Astrocyte of the cerebellum (primary cell): Measurements from ENCODE around the gene RAB11FIP3.

ENCODE experiments used
- DNase-seq: peaks from one replicate; pipeline ENCODE4 v3.0.0-alpha.2; 2011; ENCODE audit warnings: low read depth
- H3K4me3 ChIP-seq: 2 replicates; pipeline ENCODE4 v1.5.1; 2011; ENCODE audit warnings: mild to moderate bottlenecking, low read depth, low read length, moderate library complexity
- in situ Hi-C: cut with HindIII; loops from 2 replicates; pipeline ENCODE4 v1.10.0; 2017; ENCODE audit warnings: low sequenced_read_pairs
- TF ChIP-seq, protein P1 (sequence below): IDR thresholded peaks from 2 replicates; pipeline ENCODE4 v1.5.1; 2012; ENCODE audit warnings: low read length, low read depth, moderate library complexity, mild to moderate bottlenecking; ENCODE audit errors: missing control alignments

RAB11FIP3 gene

DNA sequence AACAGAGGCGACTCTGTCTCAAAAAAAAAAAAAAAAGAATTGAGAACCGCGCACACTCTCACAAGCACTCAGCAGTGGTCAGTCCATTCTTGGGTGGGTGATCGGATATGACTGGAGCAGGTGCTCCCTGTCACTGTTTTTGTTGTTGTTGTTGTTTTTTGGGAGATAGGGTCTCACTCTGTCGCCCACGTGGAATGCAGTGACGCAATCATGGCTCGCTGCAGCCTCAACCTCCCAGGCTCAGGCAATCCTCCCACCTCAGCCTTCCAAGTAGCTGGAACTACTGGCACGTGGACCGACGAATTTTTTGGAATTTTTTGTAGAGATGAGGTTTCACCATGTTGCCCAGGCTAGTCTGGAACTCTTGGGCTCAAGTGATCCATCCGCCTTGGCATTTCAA is 30.0 kb downstream of the RAB11FIP3 start:
- H3K4me3 ChIP-seq = no peak overlapping the region
- TF ChIP-seq, protein P1, sequence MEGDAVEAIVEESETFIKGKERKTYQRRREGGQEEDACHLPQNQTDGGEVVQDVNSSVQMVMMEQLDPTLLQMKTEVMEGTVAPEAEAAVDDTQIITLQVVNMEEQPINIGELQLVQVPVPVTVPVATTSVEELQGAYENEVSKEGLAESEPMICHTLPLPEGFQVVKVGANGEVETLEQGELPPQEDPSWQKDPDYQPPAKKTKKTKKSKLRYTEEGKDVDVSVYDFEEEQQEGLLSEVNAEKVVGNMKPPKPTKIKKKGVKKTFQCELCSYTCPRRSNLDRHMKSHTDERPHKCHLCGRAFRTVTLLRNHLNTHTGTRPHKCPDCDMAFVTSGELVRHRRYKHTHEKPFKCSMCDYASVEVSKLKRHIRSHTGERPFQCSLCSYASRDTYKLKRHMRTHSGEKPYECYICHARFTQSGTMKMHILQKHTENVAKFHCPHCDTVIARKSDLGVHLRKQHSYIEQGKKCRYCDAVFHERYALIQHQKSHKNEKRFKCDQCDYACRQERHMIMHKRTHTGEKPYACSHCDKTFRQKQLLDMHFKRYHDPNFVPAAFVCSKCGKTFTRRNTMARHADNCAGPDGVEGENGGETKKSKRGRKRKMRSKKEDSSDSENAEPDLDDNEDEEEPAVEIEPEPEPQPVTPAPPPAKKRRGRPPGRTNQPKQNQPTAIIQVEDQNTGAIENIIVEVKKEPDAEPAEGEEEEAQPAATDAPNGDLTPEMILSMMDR = no peak
- in situ Hi-C loops = no loop called here
- DNase-seq = no peak

DNA sequence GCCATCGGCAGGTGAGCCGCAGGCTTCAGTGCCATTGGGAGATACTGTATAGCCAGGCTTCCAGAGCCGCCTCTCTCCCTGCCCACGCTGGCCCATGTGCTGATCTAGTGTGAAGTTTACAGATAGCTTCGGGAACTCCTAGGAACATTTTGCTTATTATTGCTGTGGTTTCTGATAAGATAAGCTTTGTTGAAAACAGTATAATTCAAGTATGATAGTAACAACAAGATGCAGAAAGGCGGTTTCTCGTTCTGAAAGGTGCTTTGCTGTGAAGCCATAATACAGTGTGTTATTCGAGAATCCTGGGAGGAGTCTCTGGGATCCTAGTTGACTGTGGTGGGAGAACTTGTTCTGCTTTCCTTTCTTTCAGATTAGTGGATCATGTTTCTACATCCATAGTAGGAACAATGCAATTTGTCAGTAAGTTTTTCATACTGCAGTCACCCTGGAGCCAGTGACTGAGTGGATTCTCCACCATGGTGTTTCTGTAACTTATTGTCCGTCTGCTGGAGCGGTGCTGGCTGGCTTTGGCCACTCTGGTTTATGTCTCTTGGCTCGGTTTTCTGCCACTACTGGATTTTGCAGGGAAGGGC is 31.5 kb downstream of the RAB11FIP3 start:
- no peak for DNase-seq
- H3K4me3 ChIP-seq = no peak overlapping the region
- TF ChIP-seq, protein P1 = no peak
- in situ Hi-C loops = no loop called here

DNA sequence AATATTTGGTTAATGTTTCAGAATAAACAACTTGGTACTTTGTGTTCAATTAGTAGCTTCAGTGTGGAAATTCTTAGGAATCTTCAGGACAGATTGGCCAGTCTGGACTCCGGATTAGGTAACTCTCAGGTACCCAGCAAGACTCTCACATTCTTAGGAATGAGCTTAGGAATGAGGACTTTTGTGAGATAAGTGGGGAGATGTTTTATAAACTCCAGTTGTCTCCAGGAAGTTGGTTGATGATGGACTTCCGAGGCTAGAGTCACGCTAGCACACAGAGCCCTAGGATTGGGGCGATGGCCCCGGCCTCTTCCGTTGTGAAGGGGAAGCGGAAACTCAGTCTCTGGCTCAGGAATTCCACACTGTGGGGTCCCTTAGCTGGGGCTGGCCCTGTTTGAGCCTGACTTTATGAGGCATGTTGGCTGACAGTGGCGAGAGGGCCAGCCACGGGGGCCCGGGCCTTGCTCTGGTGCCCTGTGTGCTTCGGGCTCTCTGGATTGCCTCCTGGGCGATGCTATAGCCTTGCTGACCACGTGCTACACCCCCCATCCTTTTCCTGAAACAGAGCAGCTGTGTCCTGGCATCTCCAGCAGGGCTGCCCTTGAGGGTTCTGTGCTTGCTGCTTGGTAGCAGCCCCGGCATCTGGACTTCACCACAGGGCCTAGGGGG is 32.4 kb downstream of the RAB11FIP3 start:
- DNase-seq = no peak

DNA sequence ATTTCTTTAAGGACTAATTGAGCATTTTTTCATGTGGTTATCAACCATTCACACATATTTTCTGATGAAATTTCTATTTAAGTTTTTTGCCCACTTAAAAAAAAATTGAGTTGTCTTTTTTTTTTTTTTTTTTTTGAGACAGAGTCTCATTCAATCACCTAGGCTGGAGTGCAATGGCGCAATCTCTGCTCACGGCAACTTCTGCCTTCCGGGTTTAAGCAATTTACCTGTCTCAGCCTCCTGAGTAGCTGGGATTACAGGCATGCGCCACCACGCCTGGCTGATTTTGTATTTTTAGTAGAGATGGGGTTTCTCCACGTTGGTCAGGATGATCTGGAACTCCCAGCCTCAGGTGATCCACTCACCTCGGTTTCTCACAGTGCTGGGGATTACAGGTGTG is 34.3 kb downstream of the RAB11FIP3 start:
- in situ Hi-C loops = no loop called here

More for the DNA sequence above, 32.4 kb downstream of the RAB11FIP3 start:
- no peak overlapping the region for H3K4me3 ChIP-seq
- TF ChIP-seq, protein P1 = no peak
- in situ Hi-C loops = no loop called here

DNA sequence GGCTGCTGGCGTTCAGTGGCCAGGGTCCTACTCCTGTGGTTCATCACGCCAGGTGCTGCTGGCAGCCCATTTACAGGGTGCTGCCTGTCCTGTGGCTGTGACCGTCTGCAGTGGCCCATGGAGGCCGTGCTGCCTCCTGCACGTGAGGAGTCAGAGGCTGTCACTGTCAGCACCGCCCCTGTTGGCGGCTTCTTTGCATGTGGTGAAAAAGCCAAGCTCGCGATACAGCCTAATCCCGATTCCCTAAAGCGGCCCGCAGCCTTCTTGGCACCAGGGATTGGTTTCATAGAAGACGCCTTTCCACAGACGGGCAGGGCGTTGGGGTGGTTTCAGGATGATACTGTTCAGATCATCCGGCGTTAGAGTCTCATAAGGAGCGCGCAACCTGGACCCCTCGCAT is 35.3 kb downstream of the RAB11FIP3 start:
- in situ Hi-C loops = no loop called here

More for the DNA sequence above, 34.3 kb downstream of the RAB11FIP3 start:
- no peak for DNase-seq
- TF ChIP-seq, protein P1 = no peak
- H3K4me3 ChIP-seq = no peak overlapping the region

DNA sequence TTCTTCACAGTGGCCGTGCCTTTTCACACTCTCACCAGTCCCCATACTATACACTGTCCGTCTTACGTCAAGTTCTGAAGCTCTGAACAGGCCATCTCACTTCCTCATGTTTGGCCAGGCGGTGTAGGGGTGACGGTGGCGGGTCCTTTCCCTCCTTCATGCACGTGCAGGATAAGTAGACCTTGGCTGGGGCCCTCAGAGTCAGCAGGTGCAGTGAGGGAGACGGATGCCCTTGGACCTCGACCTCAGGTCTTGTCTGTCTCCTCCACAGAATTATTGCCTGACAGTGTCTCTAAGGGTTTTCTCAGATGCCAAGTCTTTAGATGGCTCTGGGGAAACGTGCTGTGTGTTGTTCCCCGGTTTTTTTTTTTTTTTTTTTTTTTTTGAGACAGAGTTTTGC is 37.6 kb downstream of the RAB11FIP3 start:
- DNase-seq = no peak
- no peak overlapping the region for H3K4me3 ChIP-seq
- TF ChIP-seq, protein P1 = no peak
- in situ Hi-C loops = no loop called here

More for the DNA sequence above, 35.3 kb downstream of the RAB11FIP3 start:
- no peak for DNase-seq
- H3K4me3 ChIP-seq = no peak overlapping the region
- TF ChIP-seq, protein P1 = no peak
